ENCODE measurements around the gene PSMA2.

GRCh38 chr7:42952328-42952727 lies 20.4 kb upstream of the PSMA2 start:
- TF ChIP-seq TP53 (CRISPR knock-in tag; IDR thresholded peaks at IDR 0.05) (no peak), CTCF (IDR thresholded peaks at IDR 0.05) (no peak), ZMAT4 (CRISPR knock-in tag; IDR thresholded peaks at IDR 0.05) (no peak), MAX (CRISPR knock-in tag; IDR thresholded peaks at IDR 0.05) (no peak), GABPB1 (CRISPR knock-in tag; IDR thresholded peaks at IDR 0.05) (no peak), TEAD4 (CRISPR knock-in tag; IDR thresholded peaks at IDR 0.05) (no peak), MYBL2 (CRISPR knock-in tag; IDR thresholded peaks at IDR 0.05) (no peak), CREB1 (CRISPR knock-in tag; IDR thresholded peaks at IDR 0.05) (no peak), HMGXB4 (CRISPR knock-in tag; IDR thresholded peaks at IDR 0.05) (no peak), CBFB (CRISPR knock-in tag; IDR thresholded peaks at IDR 0.05; ENCODE audit: low read depth) (no peak), ZNF219 (CRISPR knock-in tag; IDR thresholded peaks at IDR 0.05; ENCODE audit: borderline replicate concordance) (no peak), TCF7 (CRISPR knock-in tag; IDR thresholded peaks at IDR 0.05; ENCODE audit: low read depth) (no peak)
